ENCODE data around the gene CA14. TPM values are rescaled to one million over a fixed set of nuclear protein-coding genes. Genes with fewer than 3 reads are reported as not detected.
"Not testable (repeated sequence)": the region's sequence is repeated elsewhere in the genome, so short reads cannot be mapped to it uniquely, and the experiment has no call there.

The CA14 gene
- total and polyA plus RNA-seq, 10 donors = not detected

DNA sequence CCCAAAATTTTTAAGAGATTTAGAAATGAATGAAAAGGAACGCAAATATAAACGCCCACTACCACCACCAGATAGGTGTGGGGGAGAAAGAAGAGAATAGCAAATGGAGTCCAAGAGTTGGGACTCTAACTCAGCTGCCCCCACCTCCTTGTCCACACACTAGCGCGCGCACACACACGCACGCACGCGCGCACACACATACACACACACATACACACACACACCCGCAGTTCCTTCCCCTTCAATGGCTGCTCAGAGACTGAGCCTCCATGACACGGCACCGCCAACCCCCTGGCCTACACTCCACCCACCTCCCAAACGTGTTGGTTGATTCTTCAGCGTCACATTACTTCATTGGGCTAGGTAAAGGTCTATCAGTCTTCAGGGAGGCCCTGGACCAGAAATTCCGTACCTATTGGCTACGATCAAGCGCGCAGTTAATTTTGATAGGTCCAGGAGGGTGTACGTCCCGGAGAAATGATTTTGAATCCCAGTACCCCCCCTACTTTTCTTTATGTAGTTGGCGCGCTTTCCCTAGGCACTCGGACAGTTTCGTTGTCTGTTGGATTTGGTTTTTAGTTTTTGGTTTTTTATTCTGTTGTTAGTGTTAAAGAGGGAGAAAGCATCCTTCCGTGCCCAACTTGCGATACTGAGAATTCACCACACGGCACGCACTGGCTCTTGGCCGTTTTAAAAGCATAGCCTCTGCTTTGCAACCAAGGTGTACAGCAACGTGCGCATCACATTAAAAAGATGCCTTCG is 21.5 kb upstream of the CA14 start, which contains the start of gene ANP32E:
ANP32E (minus strand) TSS at position 261 of the 762 bp plus-strand sequence. CDS start 326 bp downstream, outside the sequence.
- Histone ChIP-seq H3K27me3 (replicated peaks in 1 of 7) (no peaks in the 10 kb centered on the region), H3K36me3 (peaks cover 0 to 7% (median 1%) of the 10 kb centered on the region in 6 donors), H3K4me3 (peak within 1 kb of the TSS; percentile 69 to 86 (median 78)), H3K4me1 (peaks cover 5 to 30% (median 25%) of the 10 kb centered on the region in 6 donors), H3K27ac (peak within 1 kb of the TSS; percentile 93 to 100 (median 99)), H3K9me3 (no peaks in the 10 kb centered on the region)
- DNase-seq = peak; percentile 97
- TF ChIP-seq POLR2AphosphoS5 (IDR thresholded peaks at IDR 0.05) = peak; percentile 90 to 97 (median 97)
- TF ChIP-seq, protein P1, sequence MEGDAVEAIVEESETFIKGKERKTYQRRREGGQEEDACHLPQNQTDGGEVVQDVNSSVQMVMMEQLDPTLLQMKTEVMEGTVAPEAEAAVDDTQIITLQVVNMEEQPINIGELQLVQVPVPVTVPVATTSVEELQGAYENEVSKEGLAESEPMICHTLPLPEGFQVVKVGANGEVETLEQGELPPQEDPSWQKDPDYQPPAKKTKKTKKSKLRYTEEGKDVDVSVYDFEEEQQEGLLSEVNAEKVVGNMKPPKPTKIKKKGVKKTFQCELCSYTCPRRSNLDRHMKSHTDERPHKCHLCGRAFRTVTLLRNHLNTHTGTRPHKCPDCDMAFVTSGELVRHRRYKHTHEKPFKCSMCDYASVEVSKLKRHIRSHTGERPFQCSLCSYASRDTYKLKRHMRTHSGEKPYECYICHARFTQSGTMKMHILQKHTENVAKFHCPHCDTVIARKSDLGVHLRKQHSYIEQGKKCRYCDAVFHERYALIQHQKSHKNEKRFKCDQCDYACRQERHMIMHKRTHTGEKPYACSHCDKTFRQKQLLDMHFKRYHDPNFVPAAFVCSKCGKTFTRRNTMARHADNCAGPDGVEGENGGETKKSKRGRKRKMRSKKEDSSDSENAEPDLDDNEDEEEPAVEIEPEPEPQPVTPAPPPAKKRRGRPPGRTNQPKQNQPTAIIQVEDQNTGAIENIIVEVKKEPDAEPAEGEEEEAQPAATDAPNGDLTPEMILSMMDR (IDR thresholded peaks at IDR 0.05 in 8 of 11, conservative IDR thresholded peaks at IDR 0.05 in 3 of 11) = peak in 7 of 11 experiments; percentile 7 to 50 (median 31)
- peak; percentile 64 to 84 (median 71) for TF ChIP-seq POLR2A (IDR thresholded peaks at IDR 0.05)
- 0 to 1% (median 0%) methylated on average over 33 of the region's 33 CpGs for WGBS, 5 donors
- intact Hi-C loops (cut with DNase I; ENCODE audit: low total_unique reads) = no loop called here

- H3K4me1 ChIP-seq = peaks cover 5 to 30% (median 25%) of the 10 kb centered on the region in 6 donors
- H3K27ac ChIP-seq = peak overlapping the region in 7 of 8 donors; percentile 42 to 100 (median 99)
- DNase-seq = no peak
- WGBS, 5 donors = 35 to 41% (median 39%) methylated on average over 10 of the region's 10 CpGs
- peaks cover 0 to under 1% (median 0%) of the 10 kb centered on the region in 6 donors for H3K36me3 ChIP-seq
- H3K9me3 ChIP-seq = no peaks in the 10 kb centered on the region
- peak overlapping the region; percentile 69 to 86 (median 78) for H3K4me3 ChIP-seq
- intact Hi-C loops (cut with DNase I; ENCODE audit: low total_unique reads) = no loop called here
- TF ChIP-seq POLR2AphosphoS5 (IDR thresholded peaks at IDR 0.05) (no peak), POLR2A (IDR thresholded peaks at IDR 0.05) (no peak)
- TF ChIP-seq, protein P1 (IDR thresholded peaks at IDR 0.05 in 8 of 11, conservative IDR thresholded peaks at IDR 0.05 in 3 of 11) = no peak
- no peaks in the 10 kb centered on the region for H3K27me3 ChIP-seq (replicated peaks in 1 of 7)
Measured at GRCh38 chr1:150236614-150237100, 20.9 kb upstream of the CA14 start.

- intact Hi-C loops (cut with DNase I; ENCODE audit: low total_unique reads); H3K27ac ChIP-seq; H3K27me3 ChIP-seq (replicated peaks in 1 of 7); DNase-seq; H3K9me3 ChIP-seq; H3K36me3 ChIP-seq: not testable (repeated sequence)
- 89 to 98% (median 95%) methylated on average over 13 of the region's 13 CpGs for WGBS, 5 donors
- peaks cover 5 to 30% (median 25%) of the 10 kb centered on the region in 6 donors for H3K4me1 ChIP-seq
- H3K4me3 ChIP-seq = peak overlapping the region in 1 of 8 donors; percentile 79
Measured at GRCh38 chr1:150237176-150237575, 20.4 kb upstream of the CA14 start.

DNA sequence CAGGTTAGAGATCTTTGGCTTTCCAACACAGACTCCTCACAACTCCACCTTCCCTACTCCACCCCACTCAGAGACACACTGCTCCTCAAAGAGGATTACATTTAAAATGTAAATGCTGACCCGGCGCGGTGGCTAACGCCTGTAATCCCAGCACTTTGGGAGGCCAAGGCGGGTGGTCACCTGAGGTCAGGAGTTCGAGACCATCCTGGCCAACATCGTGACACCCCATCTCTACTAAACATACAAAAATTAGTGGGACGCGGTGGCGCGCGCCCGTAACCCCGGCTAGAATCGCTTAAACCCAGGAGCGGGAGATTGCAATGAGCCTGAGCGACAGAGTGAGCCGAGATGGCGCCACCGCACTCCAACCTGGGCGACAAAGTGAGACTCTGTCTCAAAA is 19.8 kb upstream of the CA14 start:
- DNase-seq = no peak

More for the DNA sequence above, 19.8 kb upstream of the CA14 start:
- H3K9me3 ChIP-seq = no peaks in the 10 kb centered on the region
- TF ChIP-seq POLR2AphosphoS5 (IDR thresholded peaks at IDR 0.05) (no peak), POLR2A (IDR thresholded peaks at IDR 0.05) (no peak)
- TF ChIP-seq, protein P1 (IDR thresholded peaks at IDR 0.05 in 8 of 11, conservative IDR thresholded peaks at IDR 0.05 in 3 of 11) = no peak
- peaks cover 5 to 26% (median 22%) of the 10 kb centered on the region in 6 donors for H3K4me1 ChIP-seq
- H3K4me3 ChIP-seq = no peak overlapping the region
- WGBS, 5 donors = 95 to 96% (median 95%) methylated on average over 21 of the region's 21 CpGs
- no peaks in the 10 kb centered on the region for H3K27me3 ChIP-seq (replicated peaks in 1 of 7)
- H3K27ac ChIP-seq = no peak overlapping the region
- intact Hi-C loops (cut with DNase I; ENCODE audit: low total_unique reads) = no loop called here
- no peaks in the 10 kb centered on the region for H3K36me3 ChIP-seq

All from spleen (tissue), 11 donors.